Epidermal melanocyte (primary cell): ENCODE results near the gene KIT.

Experiments used
- DNase-seq: peaks from one replicate; pipeline ENCODE4 v3.0.0; 2011; ENCODE audit warnings: low spot score; ENCODE audit not compliant: insufficient read length

The KIT gene

DNA sequence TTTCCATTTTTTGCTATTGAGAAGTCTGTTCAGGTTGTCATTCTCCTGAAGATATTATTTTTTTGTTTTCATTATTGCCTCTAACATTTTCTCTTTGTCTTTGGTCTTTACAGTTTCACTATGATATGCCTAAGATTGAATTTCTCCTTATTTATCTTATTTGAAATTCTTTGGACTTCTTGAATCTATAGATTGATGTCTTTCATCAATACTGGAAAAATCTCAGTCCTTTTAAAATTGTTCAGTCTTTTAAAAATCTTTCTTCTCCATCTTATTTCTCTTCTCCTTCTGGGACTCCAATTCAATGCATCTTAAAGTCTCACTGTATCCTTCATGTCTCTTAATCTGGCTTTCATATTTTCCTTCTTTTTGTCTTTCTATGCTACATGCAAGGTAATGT lies 86.7 kb downstream of the KIT start:
- DNase-seq, result no peak

DNA sequence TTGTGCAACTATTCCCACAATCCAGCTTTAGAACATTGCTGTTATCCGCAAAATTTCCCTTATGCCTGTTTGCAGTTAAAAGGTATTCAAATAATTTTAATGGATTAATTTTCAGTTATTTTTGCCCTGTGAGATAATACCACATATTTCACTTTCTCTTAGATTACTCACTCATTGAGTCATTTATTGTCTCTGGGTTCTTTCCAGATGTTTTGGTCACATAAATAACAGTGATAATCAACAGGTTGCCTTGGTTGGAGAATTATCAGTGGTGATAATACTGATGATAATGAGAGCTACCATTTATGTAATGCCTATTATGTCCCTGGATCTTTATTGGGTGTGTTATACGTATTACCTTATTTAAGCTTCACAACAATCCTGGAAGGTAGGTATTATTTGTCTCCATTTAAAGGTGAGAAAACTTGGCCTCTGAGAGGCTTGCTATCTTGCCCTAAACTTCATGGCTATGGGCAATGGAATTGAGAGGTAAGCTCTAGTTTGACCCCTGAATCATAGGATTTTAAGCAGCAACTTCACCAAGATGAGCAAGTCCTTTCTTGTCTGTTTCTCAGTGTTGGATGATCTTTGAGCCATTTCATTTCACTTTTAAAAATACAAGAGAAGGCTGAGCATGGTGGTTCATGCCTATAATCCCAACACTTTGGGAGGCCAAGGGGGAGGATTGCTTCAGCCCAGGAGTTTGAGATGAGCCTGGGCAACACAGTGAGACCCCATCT lies 87.4 kb downstream of the KIT start:
- no peak for DNase-seq

DNA sequence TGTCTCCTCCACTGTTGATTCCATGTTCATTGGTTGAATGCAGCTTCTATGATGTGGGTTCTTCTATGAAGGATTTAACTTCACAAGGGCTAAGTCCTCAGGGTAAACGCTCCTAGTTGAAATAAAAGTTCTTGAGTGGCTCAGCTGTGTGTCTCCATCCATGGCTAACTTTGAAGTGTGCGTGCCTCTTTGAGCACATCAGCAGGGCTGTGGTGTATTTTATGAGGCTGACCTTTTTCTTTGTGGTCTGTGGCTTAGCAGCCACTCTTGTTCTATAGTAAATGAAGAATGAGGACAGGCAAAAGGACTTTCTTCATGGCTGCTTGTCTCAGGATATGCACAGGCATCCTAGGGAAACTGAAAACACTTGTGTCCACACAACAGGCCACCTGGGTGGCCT lies 88.5 kb downstream of the KIT start:
- DNase-seq, result peak; percentile 57

DNA sequence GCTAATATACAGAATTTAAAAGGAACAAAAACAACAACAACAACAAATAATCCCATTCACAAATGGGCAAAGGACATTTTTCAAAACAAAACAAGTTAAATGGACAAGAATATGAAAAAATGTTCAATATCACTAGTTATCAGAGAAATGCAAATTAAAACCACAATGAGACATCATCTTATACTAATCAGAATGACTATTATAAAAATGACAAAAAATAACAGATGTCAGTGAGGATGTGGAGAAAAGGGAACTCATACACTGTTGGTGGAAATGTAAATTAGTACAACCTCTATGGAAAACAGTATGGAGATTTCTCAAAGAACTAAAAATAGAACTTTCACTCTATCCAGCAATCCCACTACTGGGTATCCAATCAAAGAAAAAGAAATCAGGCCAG lies 92.6 kb downstream of the KIT start:
- DNase-seq, result no peak

GRCh38 chr4:54754394-54754793 lies 96.6 kb downstream of the KIT start:
- no peak for DNase-seq

- DNase-seq, result no peak
Measured at GRCh38 chr4:54764476-54764875, 106.7 kb downstream of the KIT start.

- DNase-seq, result no peak
Measured at GRCh38 chr4:54767376-54767775, 109.6 kb downstream of the KIT start.

- DNase-seq, result no peak
Measured at GRCh38 chr4:54773022-54773421, 115.3 kb downstream of the KIT start.

- no peak for DNase-seq
Measured at GRCh38 chr4:54779036-54779435, 121.3 kb downstream of the KIT start.

DNA sequence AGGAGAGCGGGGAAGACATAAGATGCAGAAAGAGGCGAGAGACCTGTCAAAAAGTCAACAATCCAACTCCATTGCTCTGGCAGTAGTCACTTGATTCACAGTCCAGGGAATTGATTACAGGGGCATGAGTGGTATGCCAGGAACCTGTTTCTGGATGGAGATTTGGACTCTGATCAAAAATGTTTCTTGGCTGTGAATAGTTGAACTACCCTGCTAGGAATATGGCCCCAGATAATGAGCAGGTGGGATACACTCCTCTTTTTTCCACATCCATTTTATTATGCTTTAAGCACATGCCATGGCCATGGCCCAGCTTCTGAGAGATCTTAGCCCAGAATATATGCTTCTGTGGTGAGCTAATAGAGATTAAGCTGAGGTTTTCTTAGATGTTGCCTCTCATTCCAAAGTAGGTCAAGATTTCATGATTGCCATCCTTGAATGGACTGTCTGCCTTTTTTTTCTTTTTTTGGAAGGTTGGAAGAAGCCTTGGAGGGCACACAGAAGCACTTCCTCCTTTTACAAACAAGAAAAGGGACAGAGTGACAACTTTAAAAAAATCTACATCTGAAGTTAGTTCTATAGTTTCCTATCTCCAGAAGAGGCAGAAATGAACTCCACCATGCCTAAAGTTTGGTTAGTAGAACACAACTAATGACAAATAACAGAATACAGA lies 121.9 kb downstream of the KIT start:
- DNase-seq, result no peak

GRCh38 chr4:54780149-54780495 lies 122.4 kb downstream of the KIT start:
- no peak for DNase-seq

- DNase-seq, result peak; percentile 58
Measured at GRCh38 chr4:54781756-54782155, 124.0 kb downstream of the KIT start.

DNA sequence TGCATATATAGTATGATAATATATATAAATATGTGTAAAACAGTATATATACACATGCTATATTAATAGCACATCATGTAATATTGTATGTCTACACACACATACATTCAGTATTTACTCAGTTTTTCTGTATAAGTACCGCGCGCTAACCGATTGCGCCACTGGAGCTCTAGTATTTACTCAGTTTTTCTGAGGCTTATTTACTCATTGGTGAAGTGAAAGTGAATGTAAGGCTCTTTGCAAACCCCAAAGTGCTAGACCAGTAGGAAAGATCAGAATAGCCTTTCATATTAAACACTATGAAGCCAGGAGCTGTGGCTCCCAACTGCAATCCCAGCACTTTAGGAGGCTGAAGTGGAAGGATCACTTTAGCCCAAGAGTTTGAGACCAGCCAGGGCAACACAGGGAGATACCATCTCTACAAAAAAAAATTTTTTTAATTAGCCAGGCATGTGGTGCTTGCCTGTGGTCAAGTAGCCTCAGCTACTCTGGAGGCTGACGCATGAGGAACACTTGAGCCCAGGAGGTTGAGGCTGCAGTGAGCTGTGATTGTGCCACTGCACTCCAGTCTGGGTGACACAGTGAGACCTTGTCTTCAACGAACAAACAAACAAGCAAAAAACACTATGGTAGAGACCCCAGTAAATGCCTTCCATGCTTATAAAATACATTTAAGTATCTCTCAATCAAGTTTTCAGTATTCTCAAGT lies 125.8 kb downstream of the KIT start:
- DNase-seq, result no peak

- peak; percentile 64 for DNase-seq
Measured at GRCh38 chr4:54784161-54784671, 126.5 kb downstream of the KIT start.
